GM21619 (cell line): ENCODE results near the gene ELP4.
A peak's percentile ranks its signal among the peaks of the same experiment; 100 is the strongest.
"Not testable (repeated sequence)": the region's sequence is repeated elsewhere in the genome, so short reads cannot be mapped to it uniquely, and the experiment has no call there.

Experiments
- ATAC-seq: cut with Tn5 transposase; IDR thresholded peaks from one replicate; pipeline ENCODE4 v1.9.1; 2021; ENCODE audit not compliant: unreplicated experiment

Gene ELP4

DNA sequence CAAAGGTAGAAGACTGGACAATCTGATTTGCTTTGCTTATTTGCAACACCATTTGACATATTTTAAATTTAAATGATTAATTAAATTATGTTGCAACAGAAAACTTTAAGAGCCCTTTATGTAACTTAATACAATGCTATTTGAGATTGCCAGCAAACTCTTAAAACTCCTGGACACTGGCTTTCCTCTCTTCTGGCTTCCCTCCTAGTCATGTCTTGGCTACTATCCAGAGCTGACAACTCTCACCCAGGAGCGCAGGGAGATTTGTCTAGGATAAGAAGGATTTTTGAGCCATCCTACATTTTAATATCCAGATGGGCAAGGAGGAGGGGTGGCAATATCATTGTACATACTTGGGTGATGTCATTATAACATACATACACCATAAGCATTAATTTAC, 134.3 kb downstream of the ELP4 start:
- no peak for ATAC-seq

GRCh38 chr11:31645747-31646146, 136.2 kb downstream of the ELP4 start:
- ATAC-seq: no peak

- no peak for ATAC-seq
Measured at GRCh38 chr11:31646216-31646615, 136.6 kb downstream of the ELP4 start.

- ATAC-seq: no peak
Measured at GRCh38 chr11:31649129-31649966, 139.8 kb downstream of the ELP4 start.

GRCh38 chr11:31651208-31651607, 141.6 kb downstream of the ELP4 start:
- ATAC-seq: peak; percentile 41

- ATAC-seq: peak; percentile 64
Measured at GRCh38 chr11:31651822-31652221, 142.3 kb downstream of the ELP4 start.

DNA sequence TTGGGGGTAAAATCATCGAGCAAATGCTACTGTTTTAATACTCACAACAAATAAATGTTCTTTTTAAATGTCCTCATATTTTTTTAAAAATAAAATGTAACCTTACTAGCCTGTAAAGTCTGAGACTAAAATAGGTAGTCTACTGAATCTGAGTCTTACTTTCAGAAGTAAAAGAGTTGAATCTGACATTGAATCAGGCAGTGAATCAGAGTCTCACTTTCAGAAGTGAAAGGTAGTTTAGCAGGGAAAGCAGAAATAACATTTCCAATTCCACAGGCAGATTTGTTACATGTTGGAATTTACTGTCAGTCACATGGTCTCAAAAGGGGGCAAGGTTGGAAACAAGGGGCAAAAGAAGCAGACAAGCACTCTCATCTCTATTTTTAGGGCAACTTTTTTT, 143.0 kb downstream of the ELP4 start:
- peak; percentile 54 for ATAC-seq

DNA sequence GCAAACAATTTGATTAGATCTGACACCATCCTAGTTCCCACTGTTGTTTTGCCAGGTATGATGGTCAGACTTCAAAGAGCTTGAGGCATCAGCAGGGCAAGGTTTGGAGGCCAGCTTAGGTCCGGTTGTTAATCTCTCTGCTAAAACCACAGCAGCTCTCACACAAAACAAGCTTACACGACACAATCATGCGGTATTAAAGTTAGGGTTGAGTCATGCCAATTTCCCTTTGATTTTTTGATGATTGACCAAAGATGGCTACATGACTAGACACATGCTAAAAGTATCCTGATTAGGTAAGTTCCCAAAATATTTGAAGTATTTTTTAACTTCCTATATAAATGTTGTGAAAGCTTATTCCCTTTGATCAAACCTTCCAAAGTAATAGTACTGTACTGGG, 145.9 kb downstream of the ELP4 start:
- no peak for ATAC-seq

- no peak for ATAC-seq
Measured at GRCh38 chr11:31656051-31656450, 146.5 kb downstream of the ELP4 start.

GRCh38 chr11:31657091-31657490, 147.5 kb downstream of the ELP4 start:
- no peak for ATAC-seq

GRCh38 chr11:31664129-31664528, 154.6 kb downstream of the ELP4 start:
- no peak for ATAC-seq

- ATAC-seq: no peak
Measured at GRCh38 chr11:31664954-31665353, 155.4 kb downstream of the ELP4 start.

DNA sequence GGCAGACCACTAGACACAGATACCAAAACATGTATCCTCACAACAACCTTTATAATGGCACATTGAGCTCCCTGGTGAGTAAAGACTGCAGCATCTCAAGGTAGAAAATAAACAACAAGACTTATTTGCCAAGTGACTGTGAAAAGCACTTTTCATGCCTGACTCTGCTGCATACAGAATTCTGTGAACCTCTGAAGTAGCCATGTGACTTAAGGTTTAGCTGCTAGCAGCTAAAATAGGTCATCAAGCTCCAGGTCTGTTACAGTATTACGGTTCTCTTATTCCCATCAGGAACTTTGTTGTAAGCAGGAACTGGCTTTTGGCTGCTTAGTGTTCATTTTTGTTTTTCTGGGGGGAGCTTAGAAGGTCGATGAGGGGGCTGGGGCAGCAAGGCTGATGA, 162.1 kb downstream of the ELP4 start:
- ATAC-seq: no peak

GRCh38 chr11:31673108-31673507, 163.5 kb downstream of the ELP4 start:
- not testable (repeated sequence) for ATAC-seq

GRCh38 chr11:31676280-31676982, 166.9 kb downstream of the ELP4 start:
- no peak for ATAC-seq

- ATAC-seq: no peak
Measured at GRCh38 chr11:31680770-31681169, 171.2 kb downstream of the ELP4 start.

GRCh38 chr11:31687256-31687655, 177.7 kb downstream of the ELP4 start:
- no peak for ATAC-seq

- no peak for ATAC-seq
Measured at GRCh38 chr11:31687861-31688260, 178.3 kb downstream of the ELP4 start.

DNA sequence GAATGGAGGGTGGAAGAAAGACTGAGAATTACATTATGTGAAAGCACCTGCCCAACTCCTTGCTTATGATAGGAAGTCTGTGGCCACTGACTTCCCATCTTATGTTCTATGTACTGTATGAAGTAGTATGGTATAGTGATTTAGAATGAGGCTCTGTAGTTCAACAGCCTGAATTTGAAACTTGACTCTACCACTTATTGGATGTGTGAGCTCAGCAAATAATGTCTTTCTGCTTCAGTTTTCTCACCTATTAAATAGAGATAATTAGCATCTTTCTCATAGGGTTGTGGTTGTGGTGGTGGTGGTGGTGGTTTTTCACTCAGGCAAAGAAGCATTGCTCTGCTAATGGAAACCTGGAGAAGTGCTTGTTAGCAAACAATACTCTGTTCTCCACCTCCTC, 180.0 kb downstream of the ELP4 start:
- no peak for ATAC-seq

GRCh38 chr11:31690041-31690440, 180.5 kb downstream of the ELP4 start:
- no peak for ATAC-seq

DNA sequence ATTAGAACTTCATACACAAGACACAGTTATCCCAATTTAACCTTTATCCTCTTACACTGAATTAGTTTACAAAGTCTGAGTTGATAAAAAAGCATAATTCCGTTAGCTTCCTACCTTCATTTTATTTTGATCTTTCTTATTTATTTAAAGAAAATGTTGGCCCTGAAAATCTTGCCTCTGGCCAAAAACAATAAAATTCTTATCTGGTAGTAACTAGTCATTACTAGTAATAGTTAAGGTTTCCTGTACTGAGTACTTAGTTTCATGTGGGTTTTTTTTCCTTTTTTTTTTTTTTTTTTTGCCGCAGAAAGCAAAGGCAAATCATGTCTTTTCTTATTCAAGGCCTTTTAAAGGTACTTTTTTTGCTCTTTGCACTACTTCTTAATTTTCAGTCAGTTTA, 180.9 kb downstream of the ELP4 start:
- no peak for ATAC-seq

DNA sequence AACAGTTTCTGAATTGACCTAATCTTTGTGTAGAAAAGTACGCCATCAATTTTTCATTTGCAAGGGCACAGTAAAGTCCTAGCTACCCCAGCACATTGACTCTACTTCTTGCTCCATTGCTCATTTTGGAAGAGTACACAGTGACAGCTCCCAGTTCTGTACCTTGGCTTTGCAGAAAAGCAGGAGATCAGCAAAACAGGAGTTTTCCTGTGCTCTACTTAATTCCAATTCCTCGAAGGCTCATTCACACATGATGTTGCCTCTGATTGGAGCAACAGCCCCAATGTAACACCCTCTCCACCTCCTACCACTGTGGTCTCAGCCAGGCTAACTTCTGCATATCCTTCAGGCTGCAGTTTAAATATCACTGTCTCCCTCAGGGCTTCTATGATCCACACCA, 182.9 kb downstream of the ELP4 start:
- ATAC-seq: no peak
